HUES48 (cell line): ENCODE measurements around the gene RIMBP2.

Source experiments
- H3K27ac ChIP-seq: one replicate; pipeline ENCODE4 v1.7.0; 2013; ENCODE audit warnings: low read depth, low read length, inconsistent platforms
- H3K27me3 ChIP-seq: 2 replicates; pipeline ENCODE4 v1.6.1; 2013; ENCODE audit warnings: mild to moderate bottlenecking, low read length; ENCODE audit not compliant: control insufficient read depth, insufficient read depth
- H3K36me3 ChIP-seq: 2 replicates; pipeline ENCODE4 v1.6.1; 2013; ENCODE audit warnings: low read length; ENCODE audit not compliant: control insufficient read depth, insufficient read depth
- H3K4me1 ChIP-seq: 2 replicates; pipeline ENCODE4 v1.6.1; 2013; ENCODE audit warnings: mild to moderate bottlenecking, low read length; ENCODE audit not compliant: control insufficient read depth, insufficient read depth
- H3K4me3 ChIP-seq: 2 replicates; pipeline ENCODE4 v1.5.1; 2013; ENCODE audit warnings: mild to moderate bottlenecking, low read depth, low read length
- H3K9ac ChIP-seq: 2 replicates; pipeline ENCODE4 v1.6.1; 2013; ENCODE audit warnings: mild to moderate bottlenecking, low read depth, low read length, moderate library complexity
- H3K9me3 ChIP-seq: 2 replicates; pipeline ENCODE4 v1.6.1; 2013; ENCODE audit warnings: low read length; ENCODE audit not compliant: control insufficient read depth, insufficient read depth

Gene RIMBP2

DNA sequence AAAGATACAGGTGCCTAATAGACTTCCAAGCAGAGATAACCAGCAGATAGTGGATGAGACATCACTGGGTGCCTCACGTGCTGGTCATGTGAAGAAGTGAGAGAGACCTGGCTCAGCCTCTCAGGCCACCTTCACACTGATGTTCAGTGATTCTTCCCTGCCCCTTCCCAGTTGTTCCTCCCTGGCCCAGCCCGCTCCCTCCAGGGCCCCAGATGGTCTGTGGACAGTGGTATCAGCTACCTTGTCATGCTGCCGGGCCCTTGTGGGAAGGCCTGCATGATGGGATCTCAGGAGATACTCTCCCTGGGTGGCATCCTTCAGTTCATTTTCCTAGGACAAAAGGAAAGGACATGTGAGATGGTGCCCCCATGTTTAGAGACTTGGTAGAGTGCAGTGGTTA lies 198.5 kb downstream of the RIMBP2 start:
- Histone ChIP-seq H3K9me3 (no peaks in the 10 kb centered on the region), H3K4me3 (no peak overlapping the region), H3K9ac (no peak overlapping the region), H3K27ac (no peak overlapping the region), H3K36me3 (no peaks in the 10 kb centered on the region), H3K27me3 (no peaks in the 10 kb centered on the region), H3K4me1 (peaks cover 12% of the 10 kb centered on the region)

GRCh38 chr12:130514149-130514551 lies 201.9 kb downstream of the RIMBP2 start:
- Histone ChIP-seq H3K27me3 (no peaks in the 10 kb centered on the region), H3K4me3 (no peak overlapping the region), H3K4me1 (peaks cover 12% of the 10 kb centered on the region), H3K36me3 (no peaks in the 10 kb centered on the region), H3K9me3 (no peaks in the 10 kb centered on the region), H3K27ac (peak overlapping the region; percentile 40), H3K9ac (no peak overlapping the region; the same call in 1 of the 2 replicates)

DNA sequence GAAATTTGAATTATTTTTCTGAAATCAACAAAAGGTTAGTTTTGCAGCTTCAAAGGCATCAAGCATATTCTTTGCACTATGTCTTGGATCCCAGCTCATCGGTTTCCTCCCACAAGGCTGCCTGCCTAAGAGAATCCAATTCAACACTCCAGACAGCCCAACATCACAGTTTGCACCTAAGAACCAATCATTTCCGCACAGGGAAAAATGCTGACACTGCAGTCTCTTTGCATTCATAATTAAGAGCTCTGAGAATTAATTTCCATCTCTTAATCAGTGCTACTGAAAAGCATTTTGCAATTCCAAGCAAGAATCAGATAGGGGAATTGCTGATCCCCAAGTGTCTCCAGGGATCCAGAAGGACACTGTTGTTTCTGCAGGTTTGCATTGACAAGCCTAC lies 202.5 kb downstream of the RIMBP2 start:
- H3K9ac ChIP-seq: no peak overlapping the region
- H3K4me1 ChIP-seq: peaks cover 12% of the 10 kb centered on the region
- peak overlapping the region; percentile 40 for H3K27ac ChIP-seq
- no peaks in the 10 kb centered on the region for H3K36me3 ChIP-seq
- H3K27me3 ChIP-seq: no peaks in the 10 kb centered on the region
- no peaks in the 10 kb centered on the region for H3K9me3 ChIP-seq
- H3K4me3 ChIP-seq: no peak overlapping the region

GRCh38 chr12:130511285-130511684 lies 204.8 kb downstream of the RIMBP2 start:
- Histone ChIP-seq H3K36me3 (no peaks in the 10 kb centered on the region), H3K27me3 (no peaks in the 10 kb centered on the region), H3K9ac (no peak overlapping the region), H3K4me3 (no peak overlapping the region), H3K27ac (no peak overlapping the region), H3K4me1 (peaks cover 12% of the 10 kb centered on the region), H3K9me3 (no peaks in the 10 kb centered on the region)

GRCh38 chr12:130509454-130509853 lies 206.6 kb downstream of the RIMBP2 start:
- Histone ChIP-seq H3K36me3 (no peaks in the 10 kb centered on the region), H3K27ac (no peak overlapping the region), H3K9ac (no peak overlapping the region), H3K4me3 (no peak overlapping the region), H3K27me3 (no peaks in the 10 kb centered on the region), H3K4me1 (peaks cover 10% of the 10 kb centered on the region), H3K9me3 (no peaks in the 10 kb centered on the region)

DNA sequence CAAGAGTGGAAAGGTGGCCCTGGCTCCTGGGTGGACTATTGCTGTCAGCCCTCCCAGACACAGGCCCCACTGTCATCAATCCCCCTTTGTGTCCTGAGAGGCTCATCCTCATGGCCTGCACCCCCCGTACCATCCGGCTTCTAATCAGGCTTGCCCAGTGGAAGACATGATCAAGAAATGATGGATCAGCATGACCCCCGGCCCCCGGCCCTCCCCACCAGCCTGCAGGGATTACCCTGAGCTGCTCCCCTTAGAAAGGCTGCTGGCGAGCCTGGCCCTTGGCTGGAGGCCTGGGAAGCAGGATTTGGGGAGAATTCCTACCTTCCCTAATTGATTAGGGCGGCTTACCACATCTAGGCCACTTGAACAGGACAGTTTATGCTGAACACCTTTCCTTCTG lies 207.3 kb downstream of the RIMBP2 start:
- H3K9me3 ChIP-seq: no peaks in the 10 kb centered on the region
- no peaks in the 10 kb centered on the region for H3K36me3 ChIP-seq
- H3K27ac ChIP-seq: no peak overlapping the region
- H3K4me1 ChIP-seq: peaks cover 4% of the 10 kb centered on the region
- no peak overlapping the region for H3K9ac ChIP-seq
- H3K27me3 ChIP-seq: no peaks in the 10 kb centered on the region
- no peak overlapping the region for H3K4me3 ChIP-seq

DNA sequence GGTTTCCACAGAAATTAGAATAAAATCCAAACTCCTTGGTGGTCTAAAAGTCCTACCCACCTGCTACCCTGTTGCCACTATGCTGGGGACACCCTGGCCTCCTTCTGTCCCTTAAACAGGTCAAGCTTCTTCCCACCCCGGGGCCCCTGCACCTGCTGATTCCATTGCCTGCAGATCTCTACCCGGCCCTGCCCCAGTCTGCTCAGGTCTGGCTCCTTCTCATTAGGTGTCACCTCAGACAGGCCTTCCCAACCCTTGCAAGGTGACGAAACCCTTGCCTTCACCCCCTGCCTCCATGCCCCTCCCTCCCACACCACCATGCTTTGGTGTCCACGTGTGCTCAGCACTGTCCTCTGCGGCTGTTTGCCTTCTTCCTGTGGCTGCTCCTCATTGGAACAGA lies 207.8 kb downstream of the RIMBP2 start:
- Histone ChIP-seq H3K27me3 (no peaks in the 10 kb centered on the region), H3K4me1 (no peaks in the 10 kb centered on the region), H3K36me3 (no peaks in the 10 kb centered on the region)

GRCh38 chr12:130506844-130507243 lies 209.3 kb downstream of the RIMBP2 start:
- Histone ChIP-seq H3K4me1 (no peaks in the 10 kb centered on the region), H3K27me3 (no peaks in the 10 kb centered on the region), H3K9ac (no peak overlapping the region), H3K9me3 (no peaks in the 10 kb centered on the region), H3K27ac (no peak overlapping the region), H3K4me3 (no peak overlapping the region), H3K36me3 (no peaks in the 10 kb centered on the region)

More for the DNA sequence above, 207.8 kb downstream of the RIMBP2 start:
- no peak overlapping the region for H3K27ac ChIP-seq
- no peaks in the 10 kb centered on the region for H3K9me3 ChIP-seq
- no peak overlapping the region for H3K9ac ChIP-seq
- H3K4me3 ChIP-seq: no peak overlapping the region

GRCh38 chr12:130504840-130505175 lies 211.3 kb downstream of the RIMBP2 start:
- Histone ChIP-seq H3K9me3 (no peaks in the 10 kb centered on the region), H3K4me1 (no peaks in the 10 kb centered on the region), H3K27me3 (no peaks in the 10 kb centered on the region), H3K4me3 (no peak overlapping the region), H3K9ac (no peak overlapping the region), H3K27ac (no peak overlapping the region), H3K36me3 (no peaks in the 10 kb centered on the region)

- H3K27ac ChIP-seq: no peak overlapping the region
- no peaks in the 10 kb centered on the region for H3K36me3 ChIP-seq
- no peak overlapping the region for H3K4me3 ChIP-seq
- H3K4me1 ChIP-seq: no peaks in the 10 kb centered on the region
- H3K9ac ChIP-seq: no peak overlapping the region
- no peaks in the 10 kb centered on the region for H3K27me3 ChIP-seq
- H3K9me3 ChIP-seq: no peaks in the 10 kb centered on the region
Measured at GRCh38 chr12:130504110-130504839, 211.8 kb downstream of the RIMBP2 start.

GRCh38 chr12:130501821-130502220 lies 214.3 kb downstream of the RIMBP2 start:
- H3K27ac ChIP-seq: no peak overlapping the region
- H3K4me3 ChIP-seq: no peak overlapping the region
- H3K9me3 ChIP-seq: no peaks in the 10 kb centered on the region
- no peak overlapping the region for H3K9ac ChIP-seq
- H3K36me3 ChIP-seq: no peaks in the 10 kb centered on the region
- no peaks in the 10 kb centered on the region for H3K27me3 ChIP-seq
- no peaks in the 10 kb centered on the region for H3K4me1 ChIP-seq
